Hematopoietic multipotent progenitor cell treated with erythropoietin and hydrocortisone succinate and interleukin-3 and kit ligand, for 6 days (in vitro differentiated cells): ENCODE measurements around the gene DPH2.
A peak's percentile ranks its signal among the peaks of the same experiment; 100 is the strongest.

ENCODE experiments used
- DNase-seq: peaks from one replicate; pipeline ENCODE4 v3.0.0-alpha.2; 2015

DPH2 gene

GRCh38 chr1:43969746-43970466 is at the start of gene DPH2:
TSS of gene DPH2 (plus strand) at chr1:43970010. CDS start at chr1:43970176, 166 bp downstream.
- peak; percentile 99 for DNase-seq

- no peak for DNase-seq
These were observed 48.8 kb upstream of the DPH2 start for GRCh38 chr1:43921022-43921421.

GRCh38 chr1:43924516-43924915 is 45.3 kb upstream of the DPH2 start:
- DNase-seq = no peak

- DNase-seq = no peak
These were observed 44.0 kb upstream of the DPH2 start for GRCh38 chr1:43925846-43926245.

- peak; percentile 61 for DNase-seq
These were observed 39.5 kb upstream of the DPH2 start for GRCh38 chr1:43930168-43930948.

- no peak for DNase-seq
These were observed 38.9 kb upstream of the DPH2 start for GRCh38 chr1:43930949-43931275.

- no peak for DNase-seq
These were observed 37.8 kb upstream of the DPH2 start for GRCh38 chr1:43931711-43932660.

GRCh38 chr1:43932786-43933385 is 36.9 kb upstream of the DPH2 start:
- DNase-seq = no peak

- peak; percentile 37 for DNase-seq
These were observed 36.3 kb upstream of the DPH2 start, which contains the start of gene ARTN for GRCh38 chr1:43933386-43934100. TSS of gene ARTN (plus strand) at chr1:43933801. CDS start at chr1:43935657, 1,856 bp downstream.

GRCh38 chr1:43934101-43934985 is 35.5 kb upstream of the DPH2 start:
- DNase-seq = peak; percentile 88

GRCh38 chr1:43934986-43935324 is 34.9 kb upstream of the DPH2 start:
- no peak for DNase-seq

GRCh38 chr1:43935711-43936427 is 33.9 kb upstream of the DPH2 start:
- no peak for DNase-seq

- DNase-seq = peak; percentile 71
These were observed 33.2 kb upstream of the DPH2 start for GRCh38 chr1:43936431-43937151.

GRCh38 chr1:43937179-43937865 is 32.5 kb upstream of the DPH2 start:
- DNase-seq = no peak

GRCh38 chr1:43938383-43938782 is 31.4 kb upstream of the DPH2 start:
- no peak for DNase-seq

GRCh38 chr1:43938892-43939587 is 30.8 kb upstream of the DPH2 start:
- DNase-seq = no peak

- no peak for DNase-seq
These were observed 27.4 kb upstream of the DPH2 start for GRCh38 chr1:43942411-43942810.

GRCh38 chr1:43944860-43945259 is 24.9 kb upstream of the DPH2 start:
- DNase-seq = no peak
